GM12864 (cell line): ENCODE measurements around the gene PHOSPHO1.
A peak's percentile ranks its signal among the peaks of the same experiment; 100 is the strongest.
"Not testable (repeated sequence)": the region's sequence is repeated elsewhere in the genome, so short reads cannot be mapped to it uniquely, and the experiment has no call there.

Experiments used
- DNase-seq: peaks from one replicate; pipeline ENCODE4 v3.0.0-alpha.2; 2011; ENCODE audit warnings: low read depth
- H3K4me3 ChIP-seq: 2 replicates; pipeline ENCODE4 v1.5.1; 2011; ENCODE audit warnings: mild to moderate bottlenecking, low read depth, low read length, control low read depth
- CTCF ChIP-seq: IDR thresholded peaks from 2 replicates; pipeline ENCODE4 v1.5.1; 2011; ENCODE audit warnings: low read depth, mild to moderate bottlenecking, moderate library complexity, low read length, control low read depth, inconsistent platforms; ENCODE audit errors: missing control alignments

The PHOSPHO1 gene

GRCh38 chr17:49267912-49268311, 37.3 kb upstream of the PHOSPHO1 start:
- no peak for DNase-seq
- H3K4me3 ChIP-seq: no peak overlapping the region
- TF ChIP-seq CTCF: no peak

- DNase-seq: no peak
- no peak for TF ChIP-seq CTCF
- H3K4me3 ChIP-seq: no peak overlapping the region
These were observed 35.6 kb upstream of the PHOSPHO1 start for GRCh38 chr17:49266233-49266632.

- not testable (repeated sequence) for DNase-seq, H3K4me3 ChIP-seq
These were observed 31.0 kb upstream of the PHOSPHO1 start for GRCh38 chr17:49261540-49261939.

- peak overlapping the region; percentile 39 for H3K4me3 ChIP-seq
- TF ChIP-seq CTCF: no peak
These were observed 30.3 kb upstream of the PHOSPHO1 start for GRCh38 chr17:49260817-49261291.

GRCh38 chr17:49260011-49260816, 29.6 kb upstream of the PHOSPHO1 start:
- H3K4me3 ChIP-seq: peak overlapping the region; percentile 39
- TF ChIP-seq CTCF: no peak
- DNase-seq: peak; percentile 10

More at GRCh38 chr17:49260817-49261291, 30.3 kb upstream of the PHOSPHO1 start:
- DNase-seq: no peak

GRCh38 chr17:49259663-49260010, 29.1 kb upstream of the PHOSPHO1 start:
- no peak for TF ChIP-seq CTCF
- peak overlapping the region; percentile 39 for H3K4me3 ChIP-seq
- no peak for DNase-seq

- DNase-seq: no peak
- TF ChIP-seq CTCF: no peak
- H3K4me3 ChIP-seq: no peak overlapping the region
These were observed 27.8 kb upstream of the PHOSPHO1 start for GRCh38 chr17:49258394-49258793.
